ENCODE data around the gene PHLDA3.

Gene PHLDA3

DNA sequence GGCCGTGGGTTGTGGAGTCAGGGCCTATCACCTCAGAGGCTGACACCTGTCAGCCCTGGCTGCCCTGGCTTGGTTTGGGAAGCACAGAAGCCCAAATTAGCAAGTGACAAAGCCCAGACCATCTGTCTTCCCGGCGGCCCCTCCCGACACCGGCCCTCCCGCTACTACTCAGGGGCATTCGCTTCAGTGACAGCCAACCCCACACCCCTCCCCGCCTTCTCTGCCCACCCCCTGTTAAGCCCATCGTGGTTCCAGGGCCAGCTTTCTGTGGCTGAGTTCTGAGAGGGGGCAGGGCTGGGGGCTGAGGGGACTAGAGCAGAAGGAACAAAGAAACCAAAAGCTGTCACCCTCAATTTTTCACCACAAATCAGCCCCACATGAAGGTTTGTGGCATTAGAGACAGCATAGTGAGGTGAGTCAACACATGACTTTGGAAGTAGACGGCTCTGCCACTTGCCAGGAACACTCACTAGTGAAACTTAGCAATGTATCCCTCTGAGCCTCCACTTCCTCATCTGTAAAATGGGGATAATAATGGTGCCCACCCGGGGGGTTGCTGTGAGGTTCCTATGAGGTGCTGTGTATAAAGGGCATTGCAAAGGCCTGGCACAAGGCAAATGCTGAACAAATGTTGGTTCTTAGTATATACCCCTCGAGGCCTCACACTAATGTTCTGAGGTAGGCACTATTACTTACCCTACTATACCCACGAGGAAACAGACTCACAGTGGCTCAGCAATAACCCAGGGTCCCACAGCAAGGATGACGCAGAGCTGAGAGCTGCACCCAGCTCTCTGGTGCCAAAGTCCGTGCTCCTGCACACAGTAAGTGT lies 42.3 kb downstream of the PHLDA3 start:
- no peak for DNase-seq

GRCh38 chr1:201424146-201424545 lies 44.8 kb downstream of the PHLDA3 start:
- DNase-seq, result no peak

DNA sequence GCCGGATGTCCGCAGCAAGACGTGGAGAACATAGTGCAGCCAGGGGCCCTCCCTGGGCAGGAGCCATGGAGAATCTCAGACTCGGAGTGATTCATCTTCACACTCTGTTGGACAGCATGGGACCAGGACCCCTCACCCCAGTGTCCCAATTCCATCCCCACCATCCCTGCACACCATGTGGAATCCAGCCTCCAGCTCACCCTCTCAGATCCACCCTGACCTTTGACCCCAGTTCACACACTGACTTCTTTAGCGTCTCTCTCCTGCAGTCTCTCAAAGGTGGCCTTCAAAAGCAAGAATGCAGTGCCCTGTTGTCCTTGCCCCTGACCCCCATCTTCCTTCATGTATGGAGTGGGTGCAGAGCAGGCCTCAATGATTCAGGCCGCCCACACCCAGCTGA lies 45.3 kb downstream of the PHLDA3 start:
- no peak for DNase-seq

GRCh38 chr1:201422436-201423030 lies 46.5 kb downstream of the PHLDA3 start:
- no peak for DNase-seq

DNA sequence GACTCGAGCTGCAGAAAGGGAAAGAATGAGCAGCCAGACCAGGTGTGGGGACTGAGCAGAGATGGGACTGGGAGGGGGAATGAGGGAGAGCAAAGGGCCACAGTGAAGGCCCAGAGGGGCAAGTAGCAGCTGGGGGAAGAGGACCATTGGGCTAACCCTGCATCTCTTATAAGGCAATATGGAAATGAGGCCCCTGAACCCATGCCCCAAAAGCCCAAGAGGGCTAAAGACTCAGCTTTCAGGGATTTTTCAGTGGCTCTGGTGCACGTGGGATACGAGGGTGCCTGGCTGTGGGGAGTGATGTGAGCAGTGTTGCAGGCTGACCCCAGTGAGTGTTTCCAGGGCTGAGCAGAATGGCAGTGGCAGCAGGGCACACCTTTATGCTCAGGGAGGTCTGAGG lies 47.0 kb downstream of the PHLDA3 start:
- DNase-seq, result no peak

DNA sequence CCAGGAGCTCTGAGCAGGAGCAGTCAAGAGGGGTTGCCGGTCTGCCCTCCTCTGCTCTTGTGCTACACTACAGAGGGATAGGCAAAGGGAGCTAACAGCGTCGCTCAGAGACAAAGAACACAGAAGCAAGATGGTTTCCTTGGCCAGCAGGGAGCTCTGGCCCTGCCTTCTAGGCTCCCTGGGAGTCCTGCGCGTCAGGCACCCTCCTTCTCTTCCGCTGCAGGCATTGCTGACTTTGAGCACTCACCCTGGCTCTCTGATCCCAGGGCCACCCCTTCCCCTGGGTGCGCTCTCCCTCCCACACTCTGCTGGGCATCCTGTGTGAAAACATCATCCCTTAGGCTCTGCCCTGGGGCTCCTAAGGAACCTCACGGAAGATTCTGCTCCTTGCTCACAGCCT lies 47.9 kb downstream of the PHLDA3 start:
- no peak for DNase-seq

- DNase-seq, result no peak
Observed at GRCh38 chr1:201420608-201421002, 48.4 kb downstream of the PHLDA3 start.

- no peak for DNase-seq
Observed at GRCh38 chr1:201419746-201420607, 49.0 kb downstream of the PHLDA3 start.

DNA sequence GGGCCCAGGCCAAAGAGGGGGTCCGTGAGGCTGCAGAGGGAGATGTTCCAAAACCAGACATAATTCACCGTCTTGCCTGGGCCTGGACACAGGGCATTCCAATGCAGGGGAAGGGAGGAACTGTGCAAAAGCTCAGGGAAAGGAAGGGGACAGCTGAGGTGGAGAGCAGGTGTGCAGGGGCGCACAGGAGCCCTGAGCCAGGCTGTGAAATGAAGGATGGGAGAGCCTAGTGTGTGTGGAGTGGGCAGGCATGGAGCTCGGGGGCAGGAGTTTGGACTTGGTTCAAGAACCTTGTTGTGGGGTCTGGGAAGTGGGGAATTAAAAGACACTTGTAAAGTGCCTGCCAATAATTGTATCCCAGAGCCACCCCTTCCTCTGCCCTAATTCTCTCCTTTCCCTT lies 49.7 kb downstream of the PHLDA3 start:
- no peak for DNase-seq

DNA sequence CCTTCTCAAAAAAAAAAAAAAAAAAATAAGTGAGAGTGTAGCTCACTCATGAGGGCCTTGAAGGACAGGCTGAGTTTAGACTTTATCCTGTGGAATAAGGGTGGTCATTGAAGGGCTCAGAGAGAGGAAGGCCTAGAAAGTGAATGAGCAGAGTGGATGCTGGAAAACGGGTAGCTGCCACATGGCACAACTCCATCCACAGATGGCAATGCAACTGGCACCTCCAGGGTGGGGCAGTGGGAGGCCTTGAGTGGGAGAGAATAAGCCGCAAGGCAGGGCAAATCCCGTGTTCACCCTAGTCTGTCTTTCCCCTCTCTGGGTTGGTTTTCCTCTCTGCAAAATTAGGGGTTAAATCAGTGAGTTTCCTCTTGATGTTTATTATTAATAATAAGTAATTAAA lies 50.5 kb downstream of the PHLDA3 start:
- DNase-seq, result no peak
